ENCODE measurements around the gene COQ7.

GRCh38 chr16:19102187-19102872 lies 34.9 kb downstream of the COQ7 start:
- TF ChIP-seq POLR2AphosphoS5 (IDR thresholded peaks at IDR 0.05; ENCODE audit: low read depth) (no peak), JUNB (IDR thresholded peaks at IDR 0.05; ENCODE audit: unreplicated experiment) (no peak), CTCF (conservative IDR thresholded peaks at IDR 0.05; ENCODE audit: low read depth in 2 of 2) (no peak), EZH2 (IDR thresholded peaks at IDR 0.05; ENCODE audit: low read depth, unreplicated experiment) (no peak), REST (IDR thresholded peaks at IDR 0.05; ENCODE audit: unreplicated experiment) (no peak), CREB1 (CRISPR knock-in tag; IDR thresholded peaks at IDR 0.05; ENCODE audit: low read depth) (no peak), STAT1 (IDR thresholded peaks at IDR 0.05; ENCODE audit: unreplicated experiment) (no peak), EZH2phosphoT487 (IDR thresholded peaks at IDR 0.05; ENCODE audit: unreplicated experiment) (no peak)

Data from GM23338 (cell line).